ENCODE measurements around the gene CPNE7. TPM values are rescaled to one million over a fixed set of nuclear protein-coding genes. Genes with fewer than 3 reads are reported as not detected.

The CPNE7 gene
- total and polyA plus RNA-seq, 9 of the 15 experiments (the other 6 are each of a cell fraction or from before 2014, with no cell fraction given) = 0.30 to 73.4 (median 32.7) TPM

DNA sequence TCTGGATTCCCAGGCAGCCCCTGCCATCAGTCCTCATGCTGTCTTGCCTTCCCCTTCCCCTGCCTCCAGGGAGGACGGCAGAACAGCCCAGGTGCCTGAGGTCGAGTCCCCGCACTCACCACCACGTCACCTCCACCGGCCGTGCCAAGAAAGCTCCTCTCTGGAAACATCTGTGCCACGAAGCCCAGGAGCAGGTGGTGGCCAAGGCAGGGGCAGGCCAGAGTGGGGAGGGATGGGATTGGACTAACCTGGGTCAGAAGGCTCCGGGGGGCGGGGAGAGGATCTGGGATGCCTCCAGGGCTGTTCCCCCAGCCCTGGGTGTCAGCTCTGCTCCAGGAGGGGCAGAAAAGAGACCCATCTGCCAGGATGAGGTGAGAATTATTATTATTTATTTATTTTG lies 30.4 kb downstream of the CPNE7 start:
- CTCF ChIA-PET (ENCODE audit: low intra/inter-chr PET ratio) = no interaction called here
- no peaks in the 10 kb centered on the region for H3K36me3 ChIP-seq (ENCODE audit: control insufficient read depth, insufficient read depth, low read length)
- H4K20me1 ChIP-seq (replicated peaks; ENCODE audit: control insufficient read depth, insufficient read depth, low read length) = 0 out of 2 replicates have a peak, but pooled peaks cover 5% of the 10 kb centered on the region
- 73% methylated on average over 5 of the region's 9 CpGs for WGBS (ENCODE audit: insufficient coverage, low coverage, missing lambda C conversion rate)
- ATAC-seq (no peak), FAIRE-seq (no peak), DNase-seq (ENCODE audit: extremely low read depth in 1 of 4, low spot score in 3 of 4) (no peak)
- no peaks in the 10 kb centered on the region for H3K9me3 ChIP-seq (replicated peaks; ENCODE audit: control insufficient read depth, insufficient read depth, low read depth, low read length)
- no peaks in the 10 kb centered on the region for H3K9me1 ChIP-seq (ENCODE audit: control insufficient read depth, insufficient read depth, low read length)
- in situ Hi-C loops (cut with MboI) = no loop called here
- no peaks in the 10 kb centered on the region for H3K27me3 ChIP-seq (ENCODE audit: control insufficient read depth in 2 of 2, insufficient read depth in 2 of 2, low read length in 2 of 2)
- H2AFZ ChIP-seq (ENCODE audit: low read depth, low read length) = no peak overlapping the region
- no peak overlapping the region; a peak in 1 of 4 replicates for H3K9ac ChIP-seq (ENCODE audit: insufficient read depth in 1 of 2, low read depth in 2 of 2, low read length in 2 of 2)
- H3K4me2 ChIP-seq (ENCODE audit: insufficient read depth, low read length) = no peak overlapping the region
- H3K4me1 ChIP-seq (replicated peaks in 1 of 2; ENCODE audit: control insufficient read depth in 2 of 2, insufficient read depth in 2 of 2, low read length in 2 of 2) = peaks cover 19 to 53% of the 10 kb centered on the region in 2 experiments; a peak in 4 of 5 replicates
- intact Hi-C loops (cut with micrococcal nuclease) = no loop called here
- H3K79me2 ChIP-seq (ENCODE audit: control insufficient read depth, insufficient read depth, low read length) = no peaks in the 10 kb centered on the region
- TF ChIP-seq CTBP1 (IDR thresholded peaks at IDR 0.05; ENCODE audit: borderline replicate concordance) (no peak), SP2 (IDR thresholded peaks at IDR 0.05; ENCODE audit: extremely low read depth, low read depth, low read length, poor library complexity, severe bottlenecking) (no peak), TGIF2 (CRISPR knock-in tag; IDR thresholded peaks at IDR 0.05) (no peak), BCOR (IDR thresholded peaks at IDR 0.05) (no peak), HNRNPL (IDR thresholded peaks at IDR 0.05; ENCODE audit: low read depth, low read length) (no peak)
- TF ChIP-seq, protein P1, sequence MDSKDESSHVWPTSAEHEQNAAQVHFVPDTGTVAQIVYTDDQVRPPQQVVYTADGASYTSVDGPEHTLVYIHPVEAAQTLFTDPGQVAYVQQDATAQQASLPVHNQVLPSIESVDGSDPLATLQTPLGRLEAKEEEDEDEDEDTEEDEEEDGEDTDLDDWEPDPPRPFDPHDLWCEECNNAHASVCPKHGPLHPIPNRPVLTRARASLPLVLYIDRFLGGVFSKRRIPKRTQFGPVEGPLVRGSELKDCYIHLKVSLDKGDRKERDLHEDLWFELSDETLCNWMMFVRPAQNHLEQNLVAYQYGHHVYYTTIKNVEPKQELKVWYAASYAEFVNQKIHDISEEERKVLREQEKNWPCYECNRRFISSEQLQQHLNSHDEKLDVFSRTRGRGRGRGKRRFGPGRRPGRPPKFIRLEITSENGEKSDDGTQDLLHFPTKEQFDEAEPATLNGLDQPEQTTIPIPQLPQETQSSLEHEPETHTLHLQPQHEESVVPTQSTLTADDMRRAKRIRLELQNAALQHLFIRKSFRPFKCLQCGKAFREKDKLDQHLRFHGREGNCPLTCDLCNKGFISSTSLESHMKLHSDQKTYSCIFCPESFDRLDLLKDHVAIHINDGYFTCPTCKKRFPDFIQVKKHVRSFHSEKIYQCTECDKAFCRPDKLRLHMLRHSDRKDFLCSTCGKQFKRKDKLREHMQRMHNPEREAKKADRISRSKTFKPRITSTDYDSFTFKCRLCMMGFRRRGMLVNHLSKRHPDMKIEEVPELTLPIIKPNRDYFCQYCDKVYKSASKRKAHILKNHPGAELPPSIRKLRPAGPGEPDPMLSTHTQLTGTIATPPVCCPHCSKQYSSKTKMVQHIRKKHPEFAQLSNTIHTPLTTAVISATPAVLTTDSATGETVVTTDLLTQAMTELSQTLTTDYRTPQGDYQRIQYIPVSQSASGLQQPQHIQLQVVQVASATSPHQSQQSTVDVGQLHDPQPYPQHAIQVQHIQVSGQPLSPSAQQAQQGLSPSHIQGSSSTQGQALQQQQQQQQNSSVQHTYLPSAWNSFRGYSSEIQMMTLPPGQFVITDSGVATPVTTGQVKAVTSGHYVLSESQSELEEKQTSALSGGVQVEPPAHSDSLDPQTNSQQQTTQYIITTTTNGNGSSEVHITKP (IDR thresholded peaks at IDR 0.05; ENCODE audit: partially characterized antibody) = no peak
- BruUV-seq (replicated peaks) = no TSS peak
- H3K27ac ChIP-seq (ENCODE audit: extremely low read depth, low read depth, low read length) = no peak overlapping the region
- no peak overlapping the region for H3K4me3 ChIP-seq
- POLR2A ChIA-PET = interaction anchor here (0.7 kb wide), 1 partner anchor 27 kb away, joined by 3 read pairs; no protein-coding TSS in a partner anchor

All from K562 (cell line).